ENCODE data around the gene UFL1.

Gene UFL1

GRCh38 chr6:96604420-96604819, 82.8 kb downstream of the UFL1 start:
- DNase-seq (ENCODE audit: low spot score) = no peak
- TF ChIP-seq CTCF (IDR thresholded peaks at IDR 0.05; ENCODE audit: extremely low read depth, insufficient read depth, missing control alignments) = no peak
- in situ Hi-C loops (cut with MboI; ENCODE audit: low pct_unique_long_range_greater_than_20kb, low sequenced_read_pairs, unreplicated experiment) = no loop called here
